GM21529 (cell line): Measurements from ENCODE around the gene NAA40.
A peak's percentile ranks its signal among the peaks of the same experiment; 100 is the strongest.

Source experiments
- ATAC-seq: cut with Tn5 transposase; IDR thresholded peaks from one replicate; pipeline ENCODE4 v1.9.1; 2021; ENCODE audit not compliant: unreplicated experiment

Gene NAA40

GRCh38 chr11:63986156-63986931, 47.5 kb downstream of the NAA40 start, which contains the start of gene OTUB1:
Gene OTUB1, plus strand, starts transcription at chr11:63986438. Its CDS starts 19 bp downstream, at chr11:63986457.
- ATAC-seq, result peak; percentile 91

DNA sequence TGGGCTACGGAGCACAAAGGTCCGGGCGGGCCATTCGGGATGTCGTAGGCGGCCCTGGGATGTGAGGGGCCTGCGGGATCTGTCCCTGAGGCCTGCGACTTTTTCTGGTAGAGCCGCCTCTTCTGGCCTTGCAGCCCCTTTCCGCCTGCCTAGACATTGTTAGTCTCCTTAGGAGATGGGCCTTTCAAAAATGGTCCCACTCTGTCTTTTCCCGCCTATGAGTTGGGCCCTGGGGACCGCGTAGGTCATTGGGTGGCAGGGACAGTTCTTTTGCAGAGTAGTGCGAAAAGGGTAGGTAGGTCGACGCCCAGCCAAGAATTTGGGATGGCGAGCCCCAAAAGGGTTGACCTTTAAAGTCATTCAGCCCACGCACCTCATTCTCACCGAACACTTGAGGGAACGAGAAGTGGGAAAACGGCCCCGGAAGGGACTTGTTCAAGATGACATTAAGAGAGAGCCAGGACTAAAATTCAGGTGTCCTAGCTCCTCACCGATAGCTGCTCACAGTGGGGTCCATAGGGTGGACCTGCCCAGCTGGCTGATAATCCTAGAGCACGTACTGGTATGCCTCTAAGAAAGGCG, 48.2 kb downstream of the NAA40 start:
- no peak for ATAC-seq

GRCh38 chr11:63991558-63991957, 52.8 kb downstream of the NAA40 start:
- no peak for ATAC-seq

DNA sequence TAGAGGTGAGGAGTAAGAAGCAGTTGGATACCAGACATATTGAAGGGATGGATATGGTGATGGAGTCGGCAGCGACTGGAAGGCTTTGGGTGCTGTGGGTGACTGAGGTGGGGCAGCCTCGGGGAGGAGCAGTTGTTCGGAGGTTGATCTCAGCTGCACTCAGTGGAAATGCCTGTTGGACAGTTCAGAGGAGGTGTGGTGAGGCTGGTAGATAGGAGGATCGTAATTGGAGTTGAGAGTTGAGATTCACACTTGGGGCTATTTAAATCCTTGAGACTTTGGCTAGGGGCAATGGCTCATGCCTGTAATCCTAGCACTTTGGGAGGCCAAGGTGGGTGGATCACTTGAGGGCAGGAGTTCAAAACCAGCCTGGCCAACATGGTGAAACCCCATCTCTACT, 54.3 kb downstream of the NAA40 start:
- no peak for ATAC-seq

GRCh38 chr11:63993993-63994392, 55.2 kb downstream of the NAA40 start:
- no peak for ATAC-seq

DNA sequence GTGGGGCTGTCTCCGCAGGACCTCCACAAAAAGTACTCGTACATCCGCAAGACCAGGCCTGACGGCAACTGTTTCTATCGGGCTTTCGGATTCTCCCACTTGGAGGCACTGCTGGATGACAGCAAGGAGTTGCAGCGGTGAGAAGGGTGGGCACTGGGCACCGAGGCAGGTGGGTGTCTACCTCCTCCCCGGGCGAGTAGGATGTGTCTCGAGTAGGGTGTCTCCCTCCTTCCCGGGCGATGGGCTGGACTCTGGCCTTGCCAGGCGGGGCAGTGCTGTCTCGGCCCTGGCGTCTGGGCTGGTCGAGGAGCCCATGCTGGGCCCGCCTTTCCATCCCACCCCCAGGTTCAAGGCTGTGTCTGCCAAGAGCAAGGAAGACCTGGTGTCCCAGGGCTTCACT, 57.7 kb downstream of the NAA40 start:
- ATAC-seq, result no peak

DNA sequence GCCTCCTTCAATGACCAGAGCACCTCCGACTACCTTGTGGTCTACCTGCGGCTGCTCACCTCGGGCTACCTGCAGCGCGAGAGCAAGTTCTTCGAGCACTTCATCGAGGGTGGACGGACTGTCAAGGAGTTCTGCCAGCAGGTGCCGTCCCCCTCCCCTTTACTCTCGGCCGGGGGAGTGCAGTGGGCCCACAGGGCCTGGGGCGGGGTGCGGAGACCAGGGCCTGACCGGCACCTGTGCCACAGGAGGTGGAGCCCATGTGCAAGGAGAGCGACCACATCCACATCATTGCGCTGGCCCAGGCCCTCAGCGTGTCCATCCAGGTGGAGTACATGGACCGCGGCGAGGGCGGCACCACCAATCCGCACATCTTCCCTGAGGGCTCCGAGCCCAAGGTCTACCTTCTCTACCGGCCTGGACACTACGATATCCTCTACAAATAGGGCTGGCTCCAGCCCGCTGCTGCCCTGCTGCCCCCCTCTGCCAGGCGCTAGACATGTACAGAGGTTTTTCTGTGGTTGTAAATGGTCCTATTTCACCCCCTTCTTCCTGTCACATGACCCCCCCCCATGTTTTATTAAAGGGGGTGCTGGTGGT, 58.4 kb downstream of the NAA40 start:
- ATAC-seq, result no peak

DNA sequence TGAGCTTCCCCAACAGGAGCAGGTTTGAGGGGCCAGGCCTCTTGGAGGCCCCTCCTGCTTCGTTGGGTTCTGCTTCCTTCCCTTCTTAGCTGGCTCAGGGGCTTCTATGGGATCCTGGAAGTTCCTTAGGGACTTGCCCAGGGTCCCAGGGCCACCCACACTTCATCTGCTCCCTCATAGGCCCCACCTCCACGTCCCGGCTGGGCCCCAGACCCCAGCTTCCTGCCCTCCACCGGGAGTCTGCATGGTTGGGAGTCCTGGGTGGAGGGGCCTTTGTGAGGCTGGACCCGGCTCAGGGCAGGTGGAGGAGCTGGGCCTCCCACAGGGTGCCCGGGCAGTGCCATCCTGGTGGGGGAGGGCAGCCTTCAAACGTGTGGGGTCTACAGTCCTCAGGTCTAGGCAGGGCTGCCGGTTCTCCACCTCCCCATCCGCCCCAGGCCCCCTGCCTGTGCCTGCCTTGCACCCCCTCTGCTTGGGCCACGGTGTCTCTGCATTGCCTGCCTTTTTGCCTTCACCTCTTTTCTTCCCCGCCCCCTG, 59.1 kb downstream of the NAA40 start:
- ATAC-seq, result no peak

DNA sequence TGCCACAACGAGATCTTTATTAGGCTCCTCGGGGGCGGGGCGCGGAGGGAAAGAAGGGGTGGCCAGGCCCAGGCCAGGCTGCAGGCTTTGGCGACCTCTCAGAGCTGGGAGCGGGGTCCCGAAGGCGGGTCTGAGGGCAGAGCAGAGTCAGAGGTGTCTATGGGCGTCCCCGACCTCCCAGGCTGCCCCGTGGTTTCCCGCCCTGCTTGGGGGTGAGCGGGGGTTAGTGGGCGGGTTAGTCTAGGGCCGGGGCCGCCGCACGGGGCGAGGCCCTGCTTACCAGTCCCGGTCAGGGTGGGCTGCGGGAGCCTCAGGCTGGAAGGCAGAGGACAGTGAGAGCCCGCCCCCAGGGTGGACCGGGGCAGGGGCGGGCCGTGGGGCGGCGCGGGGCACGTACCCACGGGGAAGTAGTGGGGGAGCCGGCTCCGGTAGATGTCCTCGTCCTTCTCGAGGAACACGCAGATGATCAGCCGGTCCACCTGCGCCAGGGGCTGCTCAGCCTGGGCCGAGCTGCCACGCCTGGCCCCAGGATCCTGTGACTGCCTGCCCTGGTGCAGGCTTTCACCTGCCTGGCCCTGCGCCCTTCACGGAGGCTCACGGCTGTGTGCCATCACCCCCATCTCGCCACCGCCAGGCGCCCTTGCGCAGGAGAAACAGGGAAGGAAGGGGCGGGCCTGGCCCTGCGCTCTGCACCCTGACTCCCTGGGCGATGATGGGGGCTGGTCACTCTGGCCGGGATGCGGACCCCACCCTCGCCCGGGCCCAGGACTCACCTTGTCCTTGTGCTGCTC, 60.0 kb downstream of the NAA40 start:
- no peak for ATAC-seq

DNA sequence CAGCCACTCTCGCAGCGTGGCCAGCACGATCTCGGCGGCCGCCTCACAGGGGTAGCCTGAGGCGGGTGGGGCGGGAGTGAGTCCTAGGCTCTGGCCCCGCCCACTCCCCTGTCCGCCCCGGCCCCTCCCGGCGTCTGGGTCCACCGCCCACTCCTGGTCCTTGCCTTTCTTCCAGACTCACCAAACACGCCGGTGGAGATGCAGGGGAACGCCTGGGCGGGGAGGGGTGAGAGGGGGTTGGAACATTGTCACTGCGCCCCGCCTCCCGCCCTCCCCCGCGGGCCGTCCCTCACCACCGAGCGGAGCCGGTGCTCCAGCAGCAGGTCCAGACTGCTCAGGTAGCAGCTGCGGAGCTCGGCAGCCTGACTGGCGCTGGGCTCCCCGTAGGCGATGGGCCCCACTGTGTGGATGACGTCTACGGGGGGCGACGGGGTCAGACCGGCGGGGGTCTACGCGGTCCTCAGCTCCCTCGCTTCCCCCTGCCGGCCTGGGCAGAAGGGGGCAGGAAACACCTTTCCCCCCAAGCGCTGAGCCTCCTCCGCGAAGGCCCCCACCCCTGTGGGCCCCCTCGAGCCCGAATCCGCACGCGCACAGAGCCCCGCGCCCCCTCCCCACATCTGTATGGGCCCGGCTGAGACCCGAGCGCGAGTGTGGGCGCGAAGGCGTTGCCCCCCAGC, 60.7 kb downstream of the NAA40 start:
- ATAC-seq, result no peak

GRCh38 chr11:64000026-64000739, 61.4 kb downstream of the NAA40 start:
- ATAC-seq, result no peak

DNA sequence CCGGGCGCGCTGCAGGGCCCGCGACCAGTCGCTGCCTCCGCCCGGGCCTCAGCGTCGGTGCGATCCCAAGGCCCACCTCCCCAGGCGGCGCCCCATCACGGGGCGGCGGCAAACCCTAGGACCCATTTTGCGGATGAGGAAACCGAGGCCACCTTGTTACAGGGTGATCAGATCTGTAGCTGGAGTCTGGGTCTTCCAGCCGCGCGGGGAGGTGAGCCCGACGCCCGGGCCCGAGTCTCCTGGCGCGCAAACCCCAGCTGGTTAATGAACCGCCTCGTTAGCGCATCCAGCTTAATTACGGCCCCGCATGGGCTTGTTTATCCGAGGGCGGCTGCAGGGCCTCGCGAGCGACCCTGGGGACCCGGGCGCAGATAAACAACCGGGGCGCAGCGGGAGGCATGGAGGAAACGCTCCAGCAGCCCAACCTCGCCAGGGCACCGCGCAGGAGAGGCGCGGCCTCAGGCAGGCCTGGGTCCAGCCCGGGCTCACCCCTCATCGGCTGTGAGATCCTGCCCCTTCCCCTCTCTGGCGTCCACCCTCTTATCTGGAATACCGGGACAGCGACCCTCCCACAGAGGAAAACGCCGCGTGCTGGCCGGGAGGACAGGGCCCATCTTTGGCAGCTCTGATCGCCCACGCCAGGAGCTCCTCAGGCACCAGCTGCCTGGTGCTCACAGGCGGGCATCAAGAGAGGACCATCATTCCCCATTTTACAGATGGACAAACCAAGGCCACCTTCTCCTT, 62.1 kb downstream of the NAA40 start:
- ATAC-seq, result no peak

DNA sequence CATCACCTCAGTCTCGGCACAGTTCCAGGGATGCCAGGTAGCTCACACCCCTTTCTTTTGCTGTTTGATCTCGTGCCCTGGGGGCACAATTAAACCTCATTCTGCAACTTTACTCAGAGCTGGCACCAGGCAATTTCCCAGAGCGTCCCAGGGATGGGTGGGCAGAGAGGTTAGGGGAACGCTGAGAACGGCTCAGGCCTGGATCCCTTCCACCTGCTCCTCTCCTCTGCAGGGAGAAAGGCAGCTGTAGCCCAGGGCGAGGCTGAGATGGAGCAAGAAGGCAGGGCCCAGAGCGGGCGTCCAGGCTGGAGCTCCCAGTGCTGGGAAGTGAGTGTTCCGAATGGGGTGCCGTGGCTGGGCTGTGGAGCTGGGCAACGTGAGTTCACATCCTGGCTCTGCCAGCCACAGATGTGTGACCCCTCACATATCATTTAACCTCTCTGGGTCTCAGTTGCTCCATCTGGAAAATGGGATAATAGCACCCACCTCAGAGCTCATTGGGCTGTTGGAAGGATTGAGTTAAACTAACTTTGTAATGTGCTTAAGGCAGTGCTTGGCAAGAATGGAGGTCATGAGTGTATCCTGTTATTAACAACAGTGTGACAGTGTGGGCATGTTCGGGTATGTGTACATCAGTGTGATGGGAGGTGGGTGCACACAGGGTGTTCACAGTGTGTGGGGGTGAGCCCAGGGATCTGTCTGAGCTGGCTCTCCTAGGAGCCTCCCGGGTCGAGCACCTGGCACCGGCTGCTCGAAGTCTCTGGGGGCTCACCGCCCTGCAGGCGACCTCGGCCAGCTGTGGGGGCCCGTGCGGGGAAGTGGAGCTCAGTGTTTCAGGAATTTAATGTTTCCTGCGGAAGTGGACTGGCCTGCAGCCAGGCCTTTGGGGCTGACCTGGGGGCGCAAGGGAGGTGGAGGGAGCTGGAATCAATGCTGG, 63.0 kb downstream of the NAA40 start:
- no peak for ATAC-seq

DNA sequence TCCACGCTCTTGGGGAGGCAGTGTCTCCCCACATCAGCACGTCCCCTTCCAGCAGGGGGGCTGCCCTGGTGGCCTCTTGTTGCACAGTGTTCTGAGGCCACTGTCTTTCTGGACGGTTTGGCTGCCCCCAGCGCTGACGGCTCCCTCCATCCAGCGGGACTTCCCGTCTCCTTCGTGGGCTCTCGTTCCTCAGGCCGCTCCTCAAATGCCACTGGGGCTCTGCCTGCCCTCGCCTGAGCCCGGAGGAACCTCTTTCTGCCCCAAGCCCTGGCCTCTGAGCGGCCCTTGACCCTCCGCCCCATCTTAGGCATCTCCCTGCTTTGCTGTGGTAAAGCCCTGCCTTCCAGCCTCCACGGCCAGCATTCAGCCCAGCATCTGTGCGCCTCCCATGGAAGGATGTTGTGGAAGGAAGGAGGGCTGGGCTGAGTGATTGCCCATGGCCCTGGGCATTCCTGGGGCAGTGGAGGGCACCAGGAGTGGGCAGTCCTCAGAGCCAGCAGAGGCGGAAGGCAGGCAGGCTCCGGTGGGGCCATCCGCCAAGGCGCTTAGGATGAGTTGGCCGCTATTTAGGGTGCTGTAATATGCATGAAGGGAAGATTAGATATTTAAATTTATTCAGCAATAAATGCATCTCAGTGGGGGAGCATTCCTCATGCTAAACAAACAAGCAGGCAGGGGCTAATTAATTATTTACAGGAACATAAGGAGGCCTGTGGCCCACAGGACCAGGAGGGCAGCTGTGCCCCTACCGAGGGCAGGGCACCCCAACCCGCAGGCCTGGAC, 65.2 kb downstream of the NAA40 start:
- no peak for ATAC-seq

GRCh38 chr11:64004590-64004984, 65.8 kb downstream of the NAA40 start:
- ATAC-seq, result no peak

DNA sequence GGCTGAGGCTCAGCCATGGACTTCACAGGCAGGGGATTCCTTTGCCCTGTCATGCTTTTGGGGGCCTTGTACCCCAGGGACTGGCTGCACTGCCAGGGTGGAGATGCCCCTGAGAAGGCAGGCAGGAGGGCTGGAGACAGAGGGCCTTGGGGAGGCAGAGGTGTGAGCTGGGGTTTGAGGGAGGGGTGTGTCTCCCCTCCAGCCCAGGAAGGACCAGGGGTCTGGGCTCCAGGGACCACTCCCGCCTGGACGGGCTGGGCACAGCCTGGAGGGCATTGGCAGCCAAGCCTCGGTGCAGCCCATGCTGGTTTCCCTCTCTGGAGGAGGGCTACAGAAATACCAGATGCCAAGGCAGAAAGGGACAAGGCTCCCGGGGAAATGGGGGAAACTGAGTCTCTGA, 66.9 kb downstream of the NAA40 start:
- no peak for ATAC-seq

DNA sequence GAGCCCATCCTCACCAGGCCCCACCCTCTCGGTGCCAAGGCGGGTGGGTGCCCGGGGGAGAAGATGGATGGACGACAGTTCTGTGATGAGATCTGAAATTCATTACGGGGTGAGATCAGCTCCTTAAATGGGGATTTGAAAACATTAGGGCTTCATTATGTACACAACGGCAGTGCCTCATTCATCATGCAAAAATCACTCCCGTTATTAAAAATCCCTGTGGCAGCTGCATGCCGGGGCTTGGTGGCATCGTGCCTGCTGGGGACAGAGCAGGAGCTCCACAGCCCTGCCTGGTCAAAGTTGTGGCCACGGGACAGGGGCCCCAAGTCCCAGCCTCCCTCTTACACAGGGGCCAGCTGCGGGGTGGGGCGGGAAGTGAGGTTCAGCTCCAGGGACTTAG, 67.6 kb downstream of the NAA40 start:
- no peak for ATAC-seq
